H1 (cell line): ENCODE measurements around the gene SYNGR4. TPM values are rescaled to one million over a fixed set of nuclear protein-coding genes. Genes with fewer than 3 reads are reported as not detected.

Experiments
- ASH2L ChIP-seq: fragments of 200-600, 300-600 bp; sonication (generic); IDR thresholded peaks from one replicate; pipeline ENCODE4 v1.7.1; 2017; ENCODE audit warnings: low read length
- ATF2 ChIP-seq: IDR thresholded peaks from 2 replicates; pipeline ENCODE4 v1.6.1; 2012; ENCODE audit warnings: low read length, inconsistent platforms
- CEBPB ChIP-seq: IDR thresholded peaks from 2 replicates; pipeline ENCODE4 v1.6.1; 2012; ENCODE audit warnings: low read depth, low read length
- CHD2 ChIP-seq: IDR thresholded peaks from 2 replicates; pipeline ENCODE4 v1.6.1; 2012; ENCODE audit warnings: low read length, improper control_type of control experiment
- CTBP2 ChIP-seq: IDR thresholded peaks from 2 replicates; pipeline ENCODE4 v1.7.0; 2011; ENCODE audit warnings: borderline replicate concordance, mild to moderate bottlenecking, moderate library complexity, mixed read lengths, low read length; ENCODE audit not compliant: insufficient read depth, insufficient read length
- E2F6 ChIP-seq: IDR thresholded peaks from 2 replicates; pipeline ENCODE4 v1.6.1; 2012; ENCODE audit warnings: inconsistent platforms
- EGR1 ChIP-seq: IDR thresholded peaks from 2 replicates; pipeline ENCODE4 v1.6.1; 2011; ENCODE audit warnings: low read depth, low read length, borderline replicate concordance
- EP300 ChIP-seq, 2 experiments: IDR thresholded peaks; 1 replicate in 1 of 2; 2 replicates in 1 of 2; pipeline ENCODE4 v1.6.1; 2011 to 2012; ENCODE audit warnings: low read depth in 2 of 2, low read length in 2 of 2, mild to moderate bottlenecking in 2 of 2, borderline replicate concordance in 1 of 2, inconsistent platforms in 1 of 2, moderate library complexity in 1 of 2
- JUND ChIP-seq: IDR thresholded peaks from 2 replicates; pipeline ENCODE4 v1.6.1; 2011; ENCODE audit warnings: mild to moderate bottlenecking, improper control_type of control experiment, low read length
- KDM4A ChIP-seq: IDR thresholded peaks from one replicate; pipeline ENCODE4 v1.7.1; 2012; ENCODE audit warnings: low read depth, mild to moderate bottlenecking, moderate library complexity, low read length, inconsistent platforms; ENCODE audit not compliant: severe bottlenecking
- MAFK ChIP-seq: IDR thresholded peaks from 2 replicates; pipeline ENCODE4 v1.6.1; 2012; ENCODE audit warnings: low read depth, mild to moderate bottlenecking, improper control_type of control experiment, low read length
- MAX ChIP-seq: IDR thresholded peaks from 2 replicates; pipeline ENCODE4 v1.6.1; 2012; ENCODE audit warnings: inconsistent platforms
- NRF1 ChIP-seq: IDR thresholded peaks from 2 replicates; pipeline ENCODE4 v1.6.1; 2011; ENCODE audit warnings: mild to moderate bottlenecking, low read depth, low read length, improper control_type of control experiment
- POU5F1 ChIP-seq: IDR thresholded peaks from 2 replicates; pipeline ENCODE4 v1.6.1; 2011; ENCODE audit warnings: low read depth, mild to moderate bottlenecking, low read length, moderate library complexity
- RFX5 ChIP-seq: IDR thresholded peaks from 2 replicates; pipeline ENCODE4 v1.6.1; 2011; ENCODE audit warnings: low read depth, low read length, improper control_type of control experiment, borderline replicate concordance
- RXRA ChIP-seq: IDR thresholded peaks from 2 replicates; pipeline ENCODE4 v1.6.1; 2011; ENCODE audit warnings: low read depth, mild to moderate bottlenecking, low read length, moderate library complexity; ENCODE audit not compliant: insufficient read depth
- SIRT6 ChIP-seq: IDR thresholded peaks from one replicate; pipeline ENCODE4 v1.7.1; 2012; ENCODE audit warnings: low read length, inconsistent platforms
- SIX5 ChIP-seq: IDR thresholded peaks from 2 replicates; pipeline ENCODE4 v1.6.1; 2011; ENCODE audit warnings: mild to moderate bottlenecking, low read depth, low read length
- SP2 ChIP-seq: IDR thresholded peaks from 2 replicates; pipeline ENCODE4 v1.6.1; 2012; ENCODE audit warnings: mild to moderate bottlenecking, low read length, inconsistent platforms
- SP4 ChIP-seq: IDR thresholded peaks from 2 replicates; pipeline ENCODE4 v1.6.1; 2012; ENCODE audit warnings: low read length, inconsistent platforms
- SRF ChIP-seq: IDR thresholded peaks from 2 replicates; pipeline ENCODE4 v1.6.1; 2011; ENCODE audit warnings: mild to moderate bottlenecking, low read depth, low read length, moderate library complexity
- TEAD4 ChIP-seq: IDR thresholded peaks from 2 replicates; pipeline ENCODE4 v1.6.1; 2012; ENCODE audit warnings: low read depth, low read length, inconsistent platforms, mixed read lengths
- ZNF274 ChIP-seq: IDR thresholded peaks from 2 replicates; pipeline ENCODE4 v1.7.0; 2012; ENCODE audit warnings: low read length, borderline replicate concordance; ENCODE audit errors: extremely low read depth
- polyA plus RNA-seq, 7 experiments: library from polyadenylated mRNA; depleted of rRNA in 3 of 7; stranded (reverse) in 5 of 7; unstranded in 2 of 7; fragments of >200 nt in 5 of 7; fragments of 200-250 nt in 2 of 7; gene quantifications; 1 replicate in 5 of 7; 2 replicates in 1 of 7; 4 replicates in 1 of 7; pipeline versions ENCODE4 v1.2.1 to v1.2.3, GENCODE V29; 2011 to 2013; ENCODE audit warnings: missing spikeins in 2 of 7, mixed read lengths in 2 of 7
- total RNA-seq: library from RNA; stranded (reverse); fragmentation: NEBNext Ultra II Directional; extraction: Animal tissue kit (Norgen Biotek cat#: 25700); gene quantifications from 2 replicates; pipeline ENCODE4 v1.2.1, GENCODE V29; 2021

The SYNGR4 gene
- total and polyA plus RNA-seq, 2 of the 8 experiments (the other 6 are each of a cell fraction or from before 2014, with no cell fraction given): 0.41 TPM; not detected in 1

- TF ChIP-seq ZNF274 (no peak), CEBPB (no peak), MAX (peak; percentile 78; the same call in 1 of the 2 replicates), CTBP2 (no peak), SIX5 (peak; percentile 69), KDM4A (peak; percentile 34), CHD2 (no peak), SP2 (no peak), NRF1 (no peak), RFX5 (no peak), SP4 (peak; percentile 85; the same call in 1 of the 2 replicates), SIRT6 (no peak), MAFK (no peak), RXRA (no peak), TEAD4 (peak; percentile 60), ATF2 (peak; percentile 83), ASH2L (peak; percentile 47), POU5F1 (no peak), E2F6 (no peak), EP300 (IDR thresholded peaks at IDR 0.05; ENCODE audit: borderline replicate concordance in 1 of 2, low read depth in 2 of 2, low read length in 2 of 2) (no peak), SRF (no peak), JUND (no peak), EGR1 (no peak)
These were observed 36.0 kb downstream of the SYNGR4 start (continued) for GRCh38 chr19:48400018-48400742.
